Ectodermal cell (in vitro differentiated cells): ENCODE results near the gene RBM14.

ENCODE experiments used
- H3K27ac ChIP-seq: 2 replicates; pipeline ENCODE4 v1.7.0; 2013; ENCODE audit warnings: mild to moderate bottlenecking, low read depth, low read length; ENCODE audit not compliant: insufficient read depth, poor library complexity, severe bottlenecking
- H3K27me3 ChIP-seq: 2 replicates; pipeline ENCODE4 v1.7.0; 2013; ENCODE audit warnings: mild to moderate bottlenecking, low read length; ENCODE audit not compliant: insufficient read depth, control insufficient read depth, poor library complexity, severe bottlenecking
- H3K36me3 ChIP-seq: one replicate; pipeline ENCODE4 v1.7.0; 2013; ENCODE audit warnings: low read length; ENCODE audit not compliant: control insufficient read depth, insufficient read depth
- H3K4me1 ChIP-seq: one replicate; pipeline ENCODE4 v1.7.0; 2013; ENCODE audit warnings: low read length; ENCODE audit not compliant: control insufficient read depth, insufficient read depth
- H3K4me3 ChIP-seq: 2 replicates; pipeline ENCODE4 v1.7.0; 2013; ENCODE audit warnings: low read depth, low read length, control low read depth; ENCODE audit not compliant: insufficient read depth
- H3K9me3 ChIP-seq: 2 replicates; pipeline ENCODE4 v1.7.0; 2013; ENCODE audit warnings: mild to moderate bottlenecking, low read length, moderate library complexity; ENCODE audit not compliant: control insufficient read depth
- WGBS, 2 experiments: methylation state at CpG; one replicate each; pipeline ENCODE4 v1.1.7; 2013; ENCODE audit warnings: missing lambda C conversion rate in 2 of 2; 5-methylcytosine and 5-hydroxymethylcytosine counted together

RBM14 gene

GRCh38 chr11:66617155-66617834 lies 865 bp downstream of the RBM14 start:
- peaks cover 19% of the 10 kb centered on the region for H3K4me1 ChIP-seq
- 1 to 2% methylated on average over 38 of the region's 38 CpGs for WGBS, 2 experiments
- H3K36me3 ChIP-seq: peaks cover 13% of the 10 kb centered on the region
- no peaks in the 10 kb centered on the region for H3K9me3 ChIP-seq
- H3K27ac ChIP-seq: peak overlapping the region; percentile 88
- H3K4me3 ChIP-seq: peak overlapping the region; percentile 77
- no peaks in the 10 kb centered on the region for H3K27me3 ChIP-seq

DNA sequence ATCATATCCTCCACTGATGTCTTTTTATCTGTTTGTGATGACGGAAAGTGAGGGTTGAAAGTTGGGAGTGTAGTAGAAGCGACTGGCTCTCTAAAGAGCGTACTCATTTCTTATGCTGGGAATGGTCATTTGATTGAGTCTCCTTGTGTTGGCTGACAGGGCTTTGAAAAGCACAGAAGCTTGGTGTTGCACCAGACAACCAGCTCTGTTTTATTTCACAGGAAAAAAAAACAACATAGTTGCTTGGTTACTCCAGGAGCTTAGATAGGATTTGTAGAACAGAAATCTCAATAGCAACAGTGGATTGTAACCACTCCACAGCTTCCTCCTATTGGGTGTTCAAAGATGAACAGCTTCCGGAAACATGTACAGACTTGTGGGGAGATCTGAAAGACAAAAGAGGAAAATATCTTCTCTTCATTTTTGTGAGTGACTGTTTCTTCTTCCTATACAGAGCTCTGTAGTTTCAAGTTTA lies 2.7 kb downstream of the RBM14 start:
- H3K4me3 ChIP-seq: peak overlapping the region; percentile 77

DNA sequence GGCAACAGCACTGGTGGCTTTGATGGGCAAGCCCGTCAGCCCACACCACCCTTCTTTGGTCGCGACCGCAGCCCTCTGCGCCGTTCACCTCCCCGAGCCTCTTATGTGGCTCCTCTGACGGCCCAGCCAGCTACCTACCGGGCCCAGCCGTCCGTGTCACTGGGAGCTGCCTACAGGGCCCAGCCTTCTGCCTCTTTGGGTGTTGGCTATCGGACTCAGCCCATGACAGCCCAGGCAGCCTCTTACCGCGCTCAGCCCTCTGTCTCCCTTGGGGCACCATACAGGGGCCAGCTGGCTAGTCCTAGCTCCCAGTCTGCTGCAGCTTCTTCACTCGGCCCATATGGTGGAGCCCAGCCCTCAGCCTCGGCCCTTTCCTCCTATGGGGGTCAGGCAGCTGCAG lies 8.0 kb downstream of the RBM14 start:
- peaks cover 63% of the 10 kb centered on the region for H3K36me3 ChIP-seq

More for the DNA sequence above, 2.7 kb downstream of the RBM14 start:
- peaks cover 19% of the 10 kb centered on the region for H3K4me1 ChIP-seq
- H3K27me3 ChIP-seq: no peaks in the 10 kb centered on the region
- H3K9me3 ChIP-seq: no peaks in the 10 kb centered on the region
- peaks cover 24% of the 10 kb centered on the region for H3K36me3 ChIP-seq
- WGBS, 2 experiments: 94% methylated on average over 4 of the region's 4 CpGs
- no peak overlapping the region for H3K27ac ChIP-seq

DNA sequence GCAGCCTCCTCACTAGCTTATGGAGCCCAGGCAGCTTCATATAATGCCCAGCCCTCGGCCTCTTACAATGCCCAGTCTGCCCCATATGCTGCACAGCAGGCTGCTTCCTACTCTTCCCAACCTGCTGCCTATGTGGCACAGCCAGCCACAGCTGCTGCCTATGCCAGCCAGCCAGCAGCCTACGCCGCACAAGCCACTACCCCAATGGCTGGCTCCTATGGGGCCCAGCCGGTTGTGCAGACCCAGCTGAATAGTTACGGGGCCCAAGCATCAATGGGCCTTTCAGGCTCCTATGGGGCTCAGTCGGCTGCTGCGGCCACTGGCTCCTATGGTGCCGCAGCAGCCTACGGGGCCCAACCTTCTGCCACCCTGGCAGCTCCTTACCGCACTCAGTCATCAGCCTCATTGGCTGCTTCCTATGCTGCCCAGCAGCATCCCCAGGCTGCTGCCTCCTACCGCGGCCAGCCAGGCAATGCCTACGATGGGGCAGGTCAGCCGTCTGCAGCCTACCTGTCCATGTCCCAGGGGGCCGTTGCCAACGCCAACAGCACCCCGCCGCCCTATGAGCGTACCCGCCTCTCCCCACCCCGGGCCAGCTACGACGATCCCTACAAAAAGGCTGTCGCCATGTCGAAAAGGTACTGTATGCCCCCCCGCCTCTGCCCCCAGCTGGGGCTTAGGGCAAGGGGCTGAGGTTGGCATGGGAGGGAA lies 8.8 kb downstream of the RBM14 start:
- H3K4me1 ChIP-seq: peaks cover 3% of the 10 kb centered on the region
- WGBS, 2 experiments: 96% methylated on average over 26 of the region's 26 CpGs
- H3K4me3 ChIP-seq: no peak overlapping the region
- H3K27ac ChIP-seq: no peak overlapping the region
- peaks cover 71% of the 10 kb centered on the region for H3K36me3 ChIP-seq
- no peaks in the 10 kb centered on the region for H3K9me3 ChIP-seq
- H3K27me3 ChIP-seq: no peaks in the 10 kb centered on the region

More for the DNA sequence above, 8.0 kb downstream of the RBM14 start:
- H3K4me1 ChIP-seq: peaks cover 9% of the 10 kb centered on the region
- no peak overlapping the region for H3K27ac ChIP-seq
- no peaks in the 10 kb centered on the region for H3K27me3 ChIP-seq
- no peaks in the 10 kb centered on the region for H3K9me3 ChIP-seq
- H3K4me3 ChIP-seq: no peak overlapping the region
- WGBS, 2 experiments: 95 to 96% methylated on average over 16 of the region's 16 CpGs

- no peak overlapping the region for H3K4me3 ChIP-seq
- H3K27me3 ChIP-seq: no peaks in the 10 kb centered on the region
- H3K9me3 ChIP-seq: no peaks in the 10 kb centered on the region
- peaks cover 75% of the 10 kb centered on the region for H3K36me3 ChIP-seq
- 97 to 99% methylated on average over 9 of the region's 9 CpGs for WGBS, 2 experiments
- H3K4me1 ChIP-seq: peaks cover 3% of the 10 kb centered on the region
- no peak overlapping the region for H3K27ac ChIP-seq
Observed at GRCh38 chr11:66625752-66626149, 9.3 kb downstream of the RBM14 start.

DNA sequence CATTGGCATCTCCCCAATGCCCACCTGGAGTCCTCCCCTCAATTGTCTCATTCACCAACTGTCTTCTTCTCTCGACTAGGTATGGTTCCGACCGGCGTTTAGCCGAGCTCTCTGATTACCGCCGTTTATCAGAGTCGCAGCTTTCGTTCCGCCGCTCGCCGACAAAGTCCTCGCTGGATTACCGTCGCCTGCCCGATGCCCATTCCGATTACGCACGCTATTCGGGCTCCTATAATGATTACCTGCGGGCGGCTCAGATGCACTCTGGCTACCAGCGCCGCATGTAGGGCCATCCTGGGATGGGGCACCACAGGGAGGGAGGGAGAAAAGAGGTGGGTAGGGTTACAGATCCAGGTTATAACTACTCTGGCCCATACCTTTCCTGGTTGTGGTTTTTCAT lies 10.0 kb downstream of the RBM14 start:
- Histone ChIP-seq H3K27ac (no peak overlapping the region), H3K4me1 (no peaks in the 10 kb centered on the region), H3K36me3 (peaks cover 75% of the 10 kb centered on the region), H3K27me3 (no peaks in the 10 kb centered on the region), H3K4me3 (no peak overlapping the region), H3K9me3 (no peaks in the 10 kb centered on the region)
- 97% methylated on average over 25 of the region's 25 CpGs for WGBS, 2 experiments

- Histone ChIP-seq H3K27ac (no peak overlapping the region), H3K27me3 (no peaks in the 10 kb centered on the region), H3K4me1 (no peaks in the 10 kb centered on the region), H3K4me3 (no peak overlapping the region), H3K36me3 (peaks cover 75% of the 10 kb centered on the region), H3K9me3 (no peaks in the 10 kb centered on the region)
- WGBS, 2 experiments: 93 to 98% methylated on average over 7 of the region's 7 CpGs
Observed at GRCh38 chr11:66626926-66627325, 10.5 kb downstream of the RBM14 start.

DNA sequence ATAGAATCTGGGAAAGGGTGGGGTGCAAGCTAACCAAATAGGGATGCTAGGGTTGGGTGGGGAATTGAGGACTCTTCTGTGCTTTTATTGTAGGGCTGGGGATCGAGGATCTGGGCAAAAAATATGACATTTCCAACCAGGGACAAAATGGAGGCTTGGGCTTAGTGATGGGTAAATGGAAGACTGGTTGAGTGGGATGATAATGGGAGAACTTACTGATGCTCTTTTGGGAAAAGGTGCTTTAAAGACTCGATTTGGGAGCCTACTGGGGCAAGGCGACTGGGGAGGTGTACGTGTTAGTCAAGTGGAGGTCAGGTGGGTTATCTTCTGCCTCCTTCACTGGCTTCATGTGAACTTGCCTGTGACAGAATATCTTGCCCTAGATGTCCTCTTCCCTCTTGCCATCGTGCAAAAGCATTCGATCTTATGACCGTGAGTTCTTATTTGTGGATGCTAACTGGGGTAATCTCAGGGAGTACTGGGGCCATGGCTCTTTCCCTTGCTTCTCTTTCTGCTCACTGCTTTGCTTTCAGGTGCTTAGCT lies 11.7 kb downstream of the RBM14 start:
- no peaks in the 10 kb centered on the region for H3K27me3 ChIP-seq
- no peak overlapping the region for H3K4me3 ChIP-seq
- 97 to 98% methylated on average over 7 of the region's 7 CpGs for WGBS, 2 experiments
- no peak overlapping the region for H3K27ac ChIP-seq
- peaks cover 78% of the 10 kb centered on the region for H3K36me3 ChIP-seq
- H3K4me1 ChIP-seq: no peaks in the 10 kb centered on the region
- H3K9me3 ChIP-seq: no peaks in the 10 kb centered on the region

DNA sequence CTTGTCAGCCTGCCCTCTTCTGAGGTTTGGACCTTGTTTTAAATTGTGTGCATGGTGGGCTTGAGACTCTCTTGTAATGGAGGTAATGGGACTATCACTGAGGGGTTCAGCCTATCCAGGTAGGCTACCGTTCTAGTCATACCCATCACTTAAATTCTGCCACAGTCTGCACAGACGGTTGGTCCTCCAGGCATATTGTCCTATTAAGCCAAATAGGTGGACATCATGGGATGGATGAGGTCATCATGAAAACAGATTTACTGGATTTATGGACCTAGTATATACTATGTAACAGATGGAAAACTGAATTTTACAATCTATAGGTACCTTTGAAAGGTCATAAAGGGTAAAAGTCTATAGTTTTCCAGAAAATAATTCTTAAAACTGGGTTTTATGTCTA lies 12.9 kb downstream of the RBM14 start:
- Histone ChIP-seq H3K36me3 (peaks cover 69% of the 10 kb centered on the region), H3K27me3 (no peaks in the 10 kb centered on the region), H3K27ac (no peak overlapping the region), H3K9me3 (no peaks in the 10 kb centered on the region), H3K4me3 (no peak overlapping the region), H3K4me1 (no peaks in the 10 kb centered on the region)
- 94 to 100% methylated on average over 1 to 2 of the region's 2 CpGs for WGBS, 2 experiments

DNA sequence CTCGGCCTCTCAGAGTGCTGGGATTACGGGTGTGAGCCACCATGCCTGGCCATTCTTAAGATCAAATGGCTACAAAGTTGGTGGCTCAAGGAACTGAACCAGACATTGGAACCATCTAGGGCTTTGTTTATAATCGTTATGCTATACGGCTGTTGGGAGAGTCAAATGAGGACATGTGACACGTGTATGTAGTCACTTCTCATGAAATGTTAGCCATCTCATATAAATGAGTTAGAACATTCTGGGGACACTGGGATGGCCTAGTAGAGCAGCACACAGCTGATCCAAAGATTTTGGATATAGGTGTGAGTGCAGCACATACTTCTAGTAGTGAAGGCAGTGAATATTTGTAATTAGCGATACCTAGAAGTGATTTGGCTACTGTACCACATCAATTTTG lies 15.5 kb downstream of the RBM14 start:
- H3K4me1 ChIP-seq: no peaks in the 10 kb centered on the region
- no peak overlapping the region for H3K27ac ChIP-seq
- no peaks in the 10 kb centered on the region for H3K27me3 ChIP-seq
- H3K9me3 ChIP-seq: no peaks in the 10 kb centered on the region
- H3K4me3 ChIP-seq: no peak overlapping the region
- peaks cover 48% of the 10 kb centered on the region for H3K36me3 ChIP-seq
- WGBS, 2 experiments: 95 to 98% methylated on average over 6 of the region's 6 CpGs
